Colonic mucosa (tissue), 4 donors: Measurements from ENCODE around the gene WDR90. TPM values are rescaled to one million over a fixed set of nuclear protein-coding genes. Genes with fewer than 3 reads are reported as not detected.
A peak's percentile ranks its signal among the peaks of the same experiment; 100 is the strongest.

Experiments used
- DNase-seq: peaks from one replicate; pipeline ENCODE4 v3.0.0-alpha.2; 2020
- H3K27ac ChIP-seq: fragments of 200-600 bp; one replicate; pipeline ENCODE4 v1.8.0; 2021
- H3K27me3 ChIP-seq: fragments of 200-600 bp; one replicate; pipeline ENCODE4 v1.8.0; 2021
- H3K36me3 ChIP-seq: fragments of 200-600 bp; one replicate; pipeline ENCODE4 v1.8.0; 2021
- H3K4me1 ChIP-seq: fragments of 200-600 bp; one replicate; pipeline ENCODE4 v1.8.0; 2021; ENCODE audit warnings: mild to moderate bottlenecking
- H3K4me3 ChIP-seq: fragments of 200-600 bp; one replicate; pipeline ENCODE4 v1.8.0; 2021
- H3K9ac ChIP-seq, 2 donors: one replicate each; pipeline ENCODE4 v1.7.0; 2013; ENCODE audit warnings: control low read depth in 2 of 2, low read depth in 2 of 2, low read length in 2 of 2
- H3K9me3 ChIP-seq: fragments of 200-600 bp; one replicate; pipeline ENCODE4 v1.8.0; 2021
- intact Hi-C: fragments of 100-400 bp; cut with DNase I; formaldehyde crosslinking; loops from one replicate; pipeline ENCODE4 v1.14.1; 2022
- total RNA-seq, 2 donors: library from RNA; stranded (reverse); fragmentation: NEBNext Ultra II Directional in 1 of 2; extraction: Animal tissue kit (Norgen Biotek cat#: 25700) in 1 of 2; gene quantifications; one replicate each; pipeline ENCODE4 v1.2.1, GENCODE V29; 2021
- TF ChIP-seq, protein P1 (sequence below): fragments of 200-600 bp; IDR thresholded peaks from one replicate; pipeline ENCODE4 v1.8.0; 2022; ENCODE audit warnings: antibody characterized with exemption, mild to moderate bottlenecking
- donor health status: healthy.
- donor health status: DM: no; HTN: no; CAD: no.
- donor health status: DM: no; HTN: no; CAD: no.

Gene WDR90
- total RNA-seq, 2 donors from 2014 or later, result 25.1 to 122 TPM

DNA sequence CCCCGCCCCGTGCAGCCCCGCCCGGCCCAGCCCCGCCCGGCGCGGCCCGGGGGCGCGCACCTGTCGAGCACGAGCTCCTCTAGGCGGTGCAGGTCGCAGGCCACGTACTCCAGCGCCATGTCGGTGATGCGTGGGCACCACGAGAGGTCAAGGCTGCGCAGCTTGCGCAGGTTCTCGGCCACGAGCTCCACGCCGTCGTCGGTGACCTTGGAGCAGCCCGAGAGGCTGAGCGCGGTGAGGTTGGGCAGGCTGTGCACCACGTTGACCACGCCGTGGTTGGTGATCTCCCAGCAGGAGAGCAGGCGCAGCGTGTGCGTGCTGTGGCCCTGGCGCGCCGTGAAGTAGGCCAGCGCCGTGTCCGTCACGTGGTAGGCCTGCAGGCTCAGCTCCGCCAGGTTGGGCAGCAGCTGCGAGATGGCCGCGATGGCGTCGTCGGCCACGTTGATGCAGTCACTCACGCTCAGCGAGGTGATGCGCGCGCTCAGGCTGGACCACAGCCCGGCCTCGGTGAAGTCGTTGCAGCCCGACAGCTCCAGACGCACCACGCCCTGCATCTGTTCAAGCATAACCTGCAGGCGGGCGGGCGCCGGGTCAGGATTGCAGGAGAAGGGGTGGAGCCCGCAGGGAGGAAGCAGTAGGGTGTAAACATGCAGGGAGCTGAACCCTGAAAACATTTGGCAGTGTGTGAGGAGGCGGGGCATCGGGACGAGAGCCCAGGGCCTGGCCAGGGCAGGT is 46.4 kb downstream of the WDR90 start:
- Histone ChIP-seq H3K27me3 (peaks cover 31% of the 10 kb centered on the region), H3K36me3 (no peaks in the 10 kb centered on the region), H3K9ac (peak overlapping the region; percentile 26 to 39), H3K9me3 (no peaks in the 10 kb centered on the region), H3K4me1 (peaks cover 8% of the 10 kb centered on the region), H3K27ac (no peak overlapping the region), H3K4me3 (peak overlapping the region; percentile 9)
- TF ChIP-seq, protein P1, sequence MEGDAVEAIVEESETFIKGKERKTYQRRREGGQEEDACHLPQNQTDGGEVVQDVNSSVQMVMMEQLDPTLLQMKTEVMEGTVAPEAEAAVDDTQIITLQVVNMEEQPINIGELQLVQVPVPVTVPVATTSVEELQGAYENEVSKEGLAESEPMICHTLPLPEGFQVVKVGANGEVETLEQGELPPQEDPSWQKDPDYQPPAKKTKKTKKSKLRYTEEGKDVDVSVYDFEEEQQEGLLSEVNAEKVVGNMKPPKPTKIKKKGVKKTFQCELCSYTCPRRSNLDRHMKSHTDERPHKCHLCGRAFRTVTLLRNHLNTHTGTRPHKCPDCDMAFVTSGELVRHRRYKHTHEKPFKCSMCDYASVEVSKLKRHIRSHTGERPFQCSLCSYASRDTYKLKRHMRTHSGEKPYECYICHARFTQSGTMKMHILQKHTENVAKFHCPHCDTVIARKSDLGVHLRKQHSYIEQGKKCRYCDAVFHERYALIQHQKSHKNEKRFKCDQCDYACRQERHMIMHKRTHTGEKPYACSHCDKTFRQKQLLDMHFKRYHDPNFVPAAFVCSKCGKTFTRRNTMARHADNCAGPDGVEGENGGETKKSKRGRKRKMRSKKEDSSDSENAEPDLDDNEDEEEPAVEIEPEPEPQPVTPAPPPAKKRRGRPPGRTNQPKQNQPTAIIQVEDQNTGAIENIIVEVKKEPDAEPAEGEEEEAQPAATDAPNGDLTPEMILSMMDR, result no peak
- peak; percentile 96 for DNase-seq
- intact Hi-C loops, result no loop called here

DNA sequence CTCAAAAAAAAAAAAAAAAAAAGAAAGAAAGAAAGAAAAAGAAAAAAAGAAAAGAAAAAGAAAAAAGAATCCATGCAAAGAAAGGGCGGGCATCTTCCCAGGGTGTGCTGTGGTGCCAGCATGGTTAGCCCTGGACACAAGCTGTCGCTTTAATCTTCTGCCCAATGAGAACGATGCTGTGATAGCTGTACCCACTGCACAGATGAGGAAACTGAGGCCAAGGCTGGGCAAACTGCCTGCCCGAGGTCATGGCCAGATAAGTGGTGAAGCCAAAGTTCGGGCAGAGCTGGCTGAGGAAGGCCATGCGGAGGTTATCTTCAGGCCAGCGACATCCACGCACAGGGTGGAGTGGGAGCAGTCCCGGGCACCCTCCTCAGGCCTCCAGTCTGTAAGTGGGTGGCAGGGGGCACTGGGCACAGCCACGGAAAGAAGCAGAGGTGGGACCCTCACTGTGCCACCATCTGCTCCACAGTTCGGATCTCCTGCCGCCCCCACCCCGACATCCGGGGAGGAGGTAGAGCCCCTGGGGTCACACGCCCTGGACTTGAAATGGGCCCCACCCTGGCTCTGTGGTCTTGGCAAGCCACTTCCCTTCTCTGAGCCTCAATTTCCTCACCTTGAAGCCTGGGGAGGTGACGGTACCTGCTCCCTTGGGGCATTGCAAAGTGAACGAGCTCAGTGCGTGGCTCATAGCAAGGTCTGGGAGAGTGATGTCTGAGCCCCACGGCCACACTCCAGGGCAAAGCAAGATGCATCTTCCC is 49.9 kb downstream of the WDR90 start:
- TF ChIP-seq, protein P1, result no peak
- Histone ChIP-seq H3K4me1 (peaks cover 8% of the 10 kb centered on the region), H3K36me3 (no peaks in the 10 kb centered on the region), H3K4me3 (no peak overlapping the region), H3K9me3 (no peaks in the 10 kb centered on the region), H3K9ac (no peak overlapping the region), H3K27ac (no peak overlapping the region), H3K27me3 (peaks cover 51% of the 10 kb centered on the region)
- no peak for DNase-seq
- intact Hi-C loops, result no loop called here

DNA sequence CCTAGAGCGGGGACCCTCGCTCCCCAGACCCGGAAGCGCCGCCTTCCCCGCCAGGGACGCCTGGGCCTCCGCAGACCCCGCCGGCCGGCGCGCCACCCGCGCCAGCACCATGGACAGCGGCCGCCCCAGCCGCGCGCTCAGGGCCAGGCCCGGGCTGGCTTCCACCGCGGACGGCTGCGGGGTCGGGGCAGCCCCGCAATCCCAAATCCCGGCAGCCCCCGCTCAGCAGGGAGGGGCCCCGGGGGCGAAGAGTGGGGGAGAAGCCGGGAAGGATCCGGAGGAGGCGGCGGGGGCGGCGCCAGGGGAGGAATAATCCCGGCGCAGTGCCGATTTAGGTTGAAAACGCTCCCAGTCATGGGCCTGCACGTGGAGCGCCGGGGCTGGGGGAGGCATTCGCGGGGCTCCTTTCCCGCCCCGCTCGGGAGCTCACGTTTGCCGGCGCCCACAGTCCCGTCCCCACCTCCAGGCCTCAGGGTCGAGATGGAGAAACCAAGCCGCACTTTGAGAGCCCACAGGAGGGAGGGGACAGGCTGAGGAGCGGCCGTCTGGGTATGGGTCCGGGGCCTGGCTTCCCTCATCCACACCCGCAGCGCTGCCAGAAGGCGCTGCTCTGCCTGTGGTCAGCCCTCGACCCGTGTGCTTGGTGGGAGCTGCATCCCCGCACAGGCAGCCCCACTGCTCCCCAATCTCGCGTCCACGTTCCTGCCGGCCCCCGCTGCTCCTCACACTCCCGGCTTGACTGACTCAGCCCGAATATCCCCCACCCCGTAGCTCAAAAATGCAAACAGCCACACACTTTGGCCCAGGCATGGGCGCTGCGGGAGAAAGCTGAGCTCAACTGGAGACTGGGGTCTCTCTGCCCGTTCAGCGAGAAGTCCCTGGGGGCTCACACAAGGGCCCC is 51.8 kb downstream of the WDR90 start:
- DNase-seq, result no peak
- TF ChIP-seq, protein P1, result no peak
- intact Hi-C loops, result no loop called here
- no peaks in the 10 kb centered on the region for H3K36me3 ChIP-seq
- H3K9ac ChIP-seq, result peak overlapping the region in 1 of 2 donors; percentile 35
- H3K4me1 ChIP-seq, result peaks cover 2% of the 10 kb centered on the region
- peaks cover 57% of the 10 kb centered on the region for H3K27me3 ChIP-seq
- no peak overlapping the region for H3K27ac ChIP-seq
- no peaks in the 10 kb centered on the region for H3K9me3 ChIP-seq
- H3K4me3 ChIP-seq, result no peak overlapping the region

DNA sequence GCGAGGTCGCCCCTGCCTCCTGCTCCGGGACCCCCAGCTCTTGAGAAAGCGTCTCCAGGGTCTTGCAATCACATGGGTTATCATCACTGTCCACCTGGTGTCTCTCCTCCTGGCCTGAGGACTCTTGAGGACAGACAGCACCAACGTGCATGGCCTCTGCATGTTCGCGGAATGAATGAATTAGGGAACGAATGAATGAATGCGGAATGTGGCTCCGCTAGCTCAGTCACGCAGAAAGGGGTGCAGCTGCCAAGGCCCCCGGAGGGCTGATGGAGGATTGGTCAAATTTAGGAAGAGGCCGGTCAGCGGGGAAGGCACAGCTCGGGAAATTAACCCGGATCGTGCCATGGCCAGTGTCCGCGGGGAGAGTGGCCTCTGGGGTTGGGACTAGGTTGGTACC is 53.2 kb downstream of the WDR90 start:
- no peaks in the 10 kb centered on the region for H3K4me1 ChIP-seq
- peaks cover 70% of the 10 kb centered on the region for H3K27me3 ChIP-seq
- H3K4me3 ChIP-seq, result no peak overlapping the region
- TF ChIP-seq, protein P1, result no peak
- intact Hi-C loops, result no loop called here
- DNase-seq, result no peak
- H3K9ac ChIP-seq, result no peak overlapping the region
- H3K27ac ChIP-seq, result no peak overlapping the region
- H3K9me3 ChIP-seq, result no peaks in the 10 kb centered on the region
- no peaks in the 10 kb centered on the region for H3K36me3 ChIP-seq

DNA sequence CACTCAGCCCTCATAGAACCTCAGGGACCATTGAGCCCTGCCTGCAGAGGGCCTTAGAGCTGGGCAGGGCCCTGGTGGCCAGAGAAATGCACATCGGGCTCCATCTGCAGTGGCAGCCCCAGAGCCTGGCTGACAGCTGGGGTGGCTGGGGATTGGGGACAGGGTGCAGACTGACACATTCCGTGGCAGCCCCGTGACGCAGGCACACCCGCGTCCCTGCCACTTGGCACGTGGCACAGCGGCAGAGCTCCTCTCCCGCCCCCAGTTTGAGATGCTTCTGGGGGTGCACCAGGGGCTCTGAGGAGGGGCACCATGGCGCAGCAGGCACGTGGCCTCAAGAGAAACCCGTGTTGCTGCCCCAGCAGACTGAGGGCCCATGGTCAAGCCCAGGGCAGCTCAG is 54.2 kb downstream of the WDR90 start:
- TF ChIP-seq, protein P1, result no peak
- H3K36me3 ChIP-seq, result no peaks in the 10 kb centered on the region
- H3K4me3 ChIP-seq, result no peak overlapping the region
- intact Hi-C loops, result no loop called here
- H3K27me3 ChIP-seq, result peaks cover 70% of the 10 kb centered on the region
- no peaks in the 10 kb centered on the region for H3K9me3 ChIP-seq
- no peak overlapping the region for H3K9ac ChIP-seq
- no peak for DNase-seq
- no peak overlapping the region for H3K27ac ChIP-seq
- no peaks in the 10 kb centered on the region for H3K4me1 ChIP-seq
